Ovary (tissue), 3 donors: ENCODE data around the gene NUDCD3.

ENCODE experiments used
- CTCF ChIP-seq, 3 donors: fragments of 450-650 bp in 2 of 3; fragments of 200-600 bp in 1 of 3; IDR thresholded peaks; one replicate each; pipeline versions ENCODE4 v1.5.1 to v1.8.0; 2016 to 2022; ENCODE audit warnings: antibody characterized with exemption in 3 of 3, mild to moderate bottlenecking in 1 of 3
- POLR2A ChIP-seq: fragments of 450-650 bp; IDR thresholded peaks from one replicate; pipeline ENCODE4 v1.6.1; 2017; ENCODE audit warnings: antibody characterized with exemption, mild to moderate bottlenecking, moderate library complexity
- donor health status: DM: no; HTN: no; CAD: no.

GRCh38 chr7:44390701-44391100 lies 99.8 kb downstream of the NUDCD3 start:
- TF ChIP-seq CTCF (IDR thresholded peaks at IDR 0.05): no peak
- no peak for TF ChIP-seq POLR2A
